Measurements from ENCODE around the gene TUBB6.

GRCh38 chr18:12333506-12334290, 25.7 kb downstream of the TUBB6 start:
- TF ChIP-seq YY1 (tag by site-specific recombination; IDR thresholded peaks at IDR 0.05) (no peak), ZNF626 (tag by site-specific recombination; IDR thresholded peaks at IDR 0.05) (no peak), ZSCAN18 (tag by site-specific recombination; IDR thresholded peaks at IDR 0.05) (no peak), PBX3 (CRISPR knock-in tag; IDR thresholded peaks at IDR 0.05) (no peak), ZNF423 (tag by site-specific recombination; IDR thresholded peaks at IDR 0.05) (no peak), ZBTB49 (tag by site-specific recombination; IDR thresholded peaks at IDR 0.05; ENCODE audit: low read depth) (no peak), IKZF3 (tag by site-specific recombination; IDR thresholded peaks at IDR 0.05) (no peak), TCF7L2 (IDR thresholded peaks at IDR 0.05; ENCODE audit: borderline replicate concordance, low read depth, low read length) (no peak), REST (tag by site-specific recombination; IDR thresholded peaks at IDR 0.05) (no peak), ZBTB17 (tag by site-specific recombination; IDR thresholded peaks at IDR 0.05) (no peak)
- TF ChIP-seq, protein P1, sequence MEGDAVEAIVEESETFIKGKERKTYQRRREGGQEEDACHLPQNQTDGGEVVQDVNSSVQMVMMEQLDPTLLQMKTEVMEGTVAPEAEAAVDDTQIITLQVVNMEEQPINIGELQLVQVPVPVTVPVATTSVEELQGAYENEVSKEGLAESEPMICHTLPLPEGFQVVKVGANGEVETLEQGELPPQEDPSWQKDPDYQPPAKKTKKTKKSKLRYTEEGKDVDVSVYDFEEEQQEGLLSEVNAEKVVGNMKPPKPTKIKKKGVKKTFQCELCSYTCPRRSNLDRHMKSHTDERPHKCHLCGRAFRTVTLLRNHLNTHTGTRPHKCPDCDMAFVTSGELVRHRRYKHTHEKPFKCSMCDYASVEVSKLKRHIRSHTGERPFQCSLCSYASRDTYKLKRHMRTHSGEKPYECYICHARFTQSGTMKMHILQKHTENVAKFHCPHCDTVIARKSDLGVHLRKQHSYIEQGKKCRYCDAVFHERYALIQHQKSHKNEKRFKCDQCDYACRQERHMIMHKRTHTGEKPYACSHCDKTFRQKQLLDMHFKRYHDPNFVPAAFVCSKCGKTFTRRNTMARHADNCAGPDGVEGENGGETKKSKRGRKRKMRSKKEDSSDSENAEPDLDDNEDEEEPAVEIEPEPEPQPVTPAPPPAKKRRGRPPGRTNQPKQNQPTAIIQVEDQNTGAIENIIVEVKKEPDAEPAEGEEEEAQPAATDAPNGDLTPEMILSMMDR (tag by site-specific recombination; IDR thresholded peaks at IDR 0.05) = no peak
